B cell (primary cell): Measurements from ENCODE around the gene SLC66A1. TPM values are rescaled to one million over a fixed set of nuclear protein-coding genes. Genes with fewer than 3 reads are reported as not detected.

Experiments used
- ATAC-seq: fragments of 200-7000 bp; cut with Tn5 transposase; one replicate; pipeline ENCODE4 v1.10.0; 2021; ENCODE audit warnings: low read depth, mild to moderate bottlenecking, moderate number of reproducible peaks, moderate library complexity
- CTCF ChIA-PET: fragments of 350-600 bp; sonication (Branson Sonifier 250); formaldehyde crosslinking; loops from one replicate; lab custom pipeline; 2021; ENCODE audit warnings: antibody characterized with exemption, inconsistent platforms; lab: Charles Lee
- POLR2A ChIA-PET: fragments of 350-600 bp; sonication (Branson Sonifier 250); formaldehyde crosslinking; loops from one replicate; lab custom pipeline; 2021; ENCODE audit warnings: antibody characterized with exemption; lab: Charles Lee
- DNase-seq: peaks from one replicate; pipeline ENCODE4 v3.0.0; 2013
- H2AFZ ChIP-seq: 2 replicates; pipeline ENCODE4 v1.6.1; 2012; ENCODE audit warnings: mild to moderate bottlenecking, low read depth, low read length; ENCODE audit not compliant: insufficient read depth, poor library complexity, severe bottlenecking
- H3K27ac ChIP-seq, 2 donors: 1 replicate in 1 of 2; 2 replicates in 1 of 2; pipeline ENCODE4 v1.5.1; 2012 to 2013; ENCODE audit warnings: low read length in 2 of 2, mild to moderate bottlenecking in 2 of 2, moderate library complexity in 1 of 2
- H3K27me3 ChIP-seq, 4 experiments: fragments of 200-600 bp in 1 of 4; sonication (generic) in 1 of 4; replicated peaks in 1 of 4; 1 replicate in 2 of 4; 2 replicates in 2 of 4; pipeline versions ENCODE4 v1.6.1 to v1.7.0; 2013 to 2016; ENCODE audit warnings: low read length in 3 of 4, mild to moderate bottlenecking in 2 of 4, mixed read lengths in 1 of 4, moderate library complexity in 1 of 4; ENCODE audit not compliant: insufficient read depth in 4 of 4, control insufficient read depth in 3 of 4; ENCODE audit errors: control extremely low read depth in 1 of 4
- H3K36me3 ChIP-seq, 2 experiments: replicated peaks in 1 of 2; 1 replicate in 1 of 2; 2 replicates in 1 of 2; pipeline versions ENCODE4 v1.6.1 to v1.7.1; 2013; ENCODE audit warnings: low read length in 1 of 2; ENCODE audit not compliant: insufficient read depth in 2 of 2, control insufficient read depth in 1 of 2; ENCODE audit errors: control extremely low read depth in 1 of 2, extremely low read depth in 1 of 2
- H3K4me1 ChIP-seq, 2 donors: fragments of 200-600 bp in 1 of 2; sonication (generic) in 1 of 2; 1 replicate in 1 of 2; 2 replicates in 1 of 2; pipeline versions ENCODE4 v1.5.1 to v1.6.1; 2013 to 2017; ENCODE audit warnings: low read length in 2 of 2; ENCODE audit not compliant: control insufficient read depth in 2 of 2, insufficient read depth in 2 of 2
- H3K4me2 ChIP-seq: replicated peaks from 2 replicates; pipeline ENCODE3; 2012; ENCODE audit warnings: mild to moderate bottlenecking, low read depth, low read length; ENCODE audit not compliant: poor library complexity, severe bottlenecking
- H3K4me3 ChIP-seq, 5 experiments: fragments of 200-600 bp in 1 of 5; sonication (generic) in 1 of 5; 1 replicate in 3 of 5; 2 replicates in 2 of 5; pipeline versions ENCODE4 v1.5.1 to v1.7.0; 2011 to 2016; ENCODE audit warnings: low read length in 4 of 5, mild to moderate bottlenecking in 4 of 5, low read depth in 2 of 5, control low read depth in 1 of 5, moderate library complexity in 1 of 5; ENCODE audit not compliant: insufficient read depth in 1 of 5; ENCODE audit errors: control extremely low read depth in 1 of 5, extremely low read depth in 1 of 5
- H3K79me2 ChIP-seq: fragments of 200-600 bp; sonication (generic); one replicate; pipeline ENCODE4 v1.6.0; 2016; ENCODE audit warnings: low read length; ENCODE audit not compliant: control insufficient read depth, insufficient read depth
- H3K9ac ChIP-seq: fragments of 200-600 bp; sonication (generic); 2 replicates; pipeline ENCODE4 v1.6.1; 2017; ENCODE audit warnings: mild to moderate bottlenecking, low read length, moderate library complexity
- H3K9me3 ChIP-seq, 3 donors: one replicate each; pipeline versions ENCODE4 v1.6.1 to v1.7.1; 2013; ENCODE audit warnings: low read length in 2 of 3; ENCODE audit not compliant: control insufficient read depth in 2 of 3, insufficient read depth in 1 of 3; ENCODE audit errors: control extremely low read depth in 1 of 3
- H4K20me1 ChIP-seq: 2 replicates; pipeline ENCODE4 v1.6.0; 2012; ENCODE audit warnings: mild to moderate bottlenecking, low read length; ENCODE audit not compliant: insufficient read depth, control insufficient read depth, poor library complexity, severe bottlenecking
- H3K27ac Mint-ChIP-seq: one replicate; pipeline ENCODE4 v1.8.0; 2021; ENCODE audit warnings: mixed read lengths
- H3K27me3 Mint-ChIP-seq: one replicate; pipeline ENCODE4 v1.8.0; 2021; ENCODE audit warnings: mixed read lengths
- H3K4me1 Mint-ChIP-seq: one replicate; pipeline ENCODE4 v1.8.0; 2021; ENCODE audit warnings: mixed read lengths
- H3K4me3 Mint-ChIP-seq: one replicate; pipeline ENCODE4 v1.8.0; 2021; ENCODE audit warnings: mixed read lengths
- H3K9me3 Mint-ChIP-seq: one replicate; pipeline ENCODE4 v1.8.0; 2022; ENCODE audit warnings: mixed read lengths; ENCODE audit not compliant: insufficient read depth
- CTCF ChIP-seq: fragments of 200-600 bp; IDR thresholded peaks from one replicate; pipeline ENCODE4 v1.8.0; 2022; ENCODE audit warnings: antibody characterized with exemption, mild to moderate bottlenecking
- EZH2 ChIP-seq: IDR thresholded peaks from 2 replicates; pipeline ENCODE4 v1.6.1; 2012; ENCODE audit warnings: borderline replicate concordance, low read depth, mild to moderate bottlenecking, moderate library complexity, low read length; ENCODE audit not compliant: insufficient read depth, poor library complexity, severe bottlenecking
- WGBS: methylation state at CpG from one replicate; pipeline ENCODE4 v1.1.5; 2013; ENCODE audit warnings: missing lambda C conversion rate; ENCODE audit not compliant: insufficient coverage; 5-methylcytosine and 5-hydroxymethylcytosine counted together
- intact Hi-C: fragments of 100-400 bp; cut with micrococcal nuclease; formaldehyde crosslinking; loops from one replicate; pipeline ENCODE4 v1.10.0; 2022
- polyA plus RNA-seq: library from polyadenylated mRNA; depleted of rRNA; stranded (reverse); fragments of >200 nt; gene quantifications from 2 replicates; pipeline ENCODE4 v1.2.3, GENCODE V29; 2012
- total RNA-seq, 2 donors: library from RNA; stranded (reverse); fragments of 120-200 nt in 1 of 2; gene quantifications; 1 replicate in 1 of 2; 2 replicates in 1 of 2; pipeline versions ENCODE4 v1.2.3 to v1.2.4, GENCODE V29; 2013 to 2022

The SLC66A1 gene
- total and polyA plus RNA-seq, 2 donors (not counting 1 experiment from before 2014, with no cell fraction given) = 24.4 to 26.8 TPM

- H3K9ac ChIP-seq = no peak overlapping the region
Observed at GRCh38 chr1:19330449-19331135, 18.5 kb downstream of the SLC66A1 start.

More at GRCh38 chr1:19330449-19331135, 18.5 kb downstream of the SLC66A1 start:
- no peak for DNase-seq
- Histone ChIP-seq H3K27ac (no peak overlapping the region), H3K4me3 (no peak overlapping the region), H3K4me2 (no peak overlapping the region), H3K9me3 (no peaks in the 10 kb centered on the region), H4K20me1 (no peaks in the 10 kb centered on the region), H2AFZ (no peak overlapping the region), H3K4me1 (no peaks in the 10 kb centered on the region), H3K79me2 (peaks cover 9% of the 10 kb centered on the region), H3K36me3 (peaks cover 0 to 34% of the 10 kb centered on the region in 2 experiments), H3K27me3 (no peaks in the 10 kb centered on the region)
- ChIA-PET POLR2A (interaction anchor here (0.8 kb wide), 1 partner anchor 15 kb away, joined by 3 read pairs; no protein-coding TSS in a partner anchor), CTCF (no interaction called here)
- Mint-ChIP-seq H3K27ac (no peak overlapping the region), H3K4me3 (no peak overlapping the region), H3K4me1 (no peaks in the 10 kb centered on the region), H3K9me3 (no peaks in the 10 kb centered on the region), H3K27me3 (no peaks in the 10 kb centered on the region)
- TF ChIP-seq EZH2 = no peak
- no peak for TF ChIP-seq CTCF
- no peak for ATAC-seq
- WGBS = 77% methylated on average over 3 of the region's 14 CpGs
- intact Hi-C loops = no loop called here
